ENCODE measurements around the gene HNMT.

- TF ChIP-seq CTCF (IDR thresholded peaks at IDR 0.05), result no peak
- no peak for TF ChIP-seq POLR2A (IDR thresholded peaks at IDR 0.05)
Observed at GRCh38 chr2:138000796-138001195, 36.5 kb downstream of the HNMT start.

Measured in tibial nerve (tissue), 3 donors.